WTC11 (cell line): ENCODE measurements around the gene PAQR8. TPM values are rescaled to one million over a fixed set of nuclear protein-coding genes. Genes with fewer than 3 reads are reported as not detected.
"Not testable (repeated sequence)": the region's sequence is repeated elsewhere in the genome, so short reads cannot be mapped to it uniquely, and the experiment has no call there.

ENCODE experiments used
- ATAC-seq: fragments of 200-7000 bp; cut with Tn5 transposase; 2 replicates; pipeline ENCODE4 v1.10.0; 2021; ENCODE audit warnings: mild to moderate bottlenecking, moderate library complexity
- CTCF ChIA-PET: fragments of 300-600 bp; sonication (Branson Sonifier 250); formaldehyde crosslinking; loops from one replicate; lab custom pipeline; 2021; ENCODE audit warnings: antibody characterized with exemption; lab: Charles Lee
- POLR2A ChIA-PET: fragments of 350-600 bp; sonication (Branson Sonifier 250); formaldehyde crosslinking; loops from one replicate; lab custom pipeline; 2021; ENCODE audit warnings: antibody characterized with exemption; lab: Charles Lee
- DNase-seq: peaks from one replicate; pipeline ENCODE4 v3.0.0; 2021; ENCODE audit warnings: low spot score
- H3K27ac Mint-ChIP-seq: 2 replicates; pipeline ENCODE4 v1.8.0; 2021; ENCODE audit warnings: mixed read lengths
- H3K27me3 Mint-ChIP-seq: 2 replicates; pipeline ENCODE4 v1.8.0; 2021; ENCODE audit warnings: low read depth, mild to moderate bottlenecking, moderate library complexity, mixed read lengths
- H3K36me3 Mint-ChIP-seq: 2 replicates; pipeline ENCODE4 v1.8.0; 2021; ENCODE audit warnings: mixed read lengths
- H3K4me1 Mint-ChIP-seq: 2 replicates; pipeline ENCODE4 v1.8.0; 2022; ENCODE audit warnings: mixed read lengths
- H3K4me3 Mint-ChIP-seq: 2 replicates; pipeline ENCODE4 v1.8.0; 2021; ENCODE audit warnings: mild to moderate bottlenecking, moderate library complexity, mixed read lengths
- H3K9me3 Mint-ChIP-seq: 2 replicates; pipeline ENCODE4 v1.8.0; 2021; ENCODE audit warnings: mixed read lengths
- CBFB ChIP-seq: sonication (generic); formaldehyde crosslinking; IDR thresholded peaks from 2 replicates; pipeline ENCODE4 v1.8.1; 2022; ENCODE audit warnings: mild to moderate bottlenecking, low read depth, missing genetic modification reagents
- GABPB1 ChIP-seq: sonication (generic); formaldehyde crosslinking; IDR thresholded peaks from 2 replicates; pipeline ENCODE4 v1.8.1; 2023; ENCODE audit warnings: mild to moderate bottlenecking, missing genetic modification reagents
- GRHL2 ChIP-seq: fragments of 250-450 bp; sonication (Bioruptor Pico); IDR thresholded peaks from 2 replicates; pipeline ENCODE4 v1.8.0; 2022; ENCODE audit warnings: mild to moderate bottlenecking, moderate library complexity; ENCODE audit not compliant: insufficient replicate concordance, severe bottlenecking
- GTF2I ChIP-seq: fragments of 250-450 bp; sonication (Bioruptor Pico); conservative IDR thresholded peaks from 2 replicates; pipeline ENCODE4 v1.4.0; 2021; ENCODE audit warnings: mild to moderate bottlenecking
- NFYB ChIP-seq: sonication (generic); formaldehyde crosslinking; conservative IDR thresholded peaks from 2 replicates; pipeline ENCODE4 v1.8.0; 2022; ENCODE audit warnings: low read depth, missing genetic modification reagents
- NR2C2 ChIP-seq: sonication (generic); formaldehyde crosslinking; IDR thresholded peaks from 2 replicates; pipeline ENCODE4 v1.8.0; 2022; ENCODE audit warnings: mild to moderate bottlenecking, missing genetic modification reagents
- SOX15 ChIP-seq: fragments of 250-450 bp; sonication (Bioruptor Pico); IDR thresholded peaks from 2 replicates; pipeline ENCODE4 v1.9.0; 2021; ENCODE audit warnings: mild to moderate bottlenecking
- ZNF317 ChIP-seq: sonication (generic); formaldehyde crosslinking; IDR thresholded peaks from 2 replicates; pipeline ENCODE4 v1.8.1; 2023; ENCODE audit warnings: low read depth, mild to moderate bottlenecking, moderate library complexity, missing genetic modification reagents, borderline replicate concordance
- ZNF396 ChIP-seq: fragments of 250-450 bp; sonication (Bioruptor Pico); IDR thresholded peaks from 2 replicates; pipeline ENCODE4 v1.8.0; 2021; ENCODE audit warnings: mild to moderate bottlenecking, moderate library complexity, borderline replicate concordance
- total RNA-seq: library from RNA; stranded (reverse); gene quantifications from 3 replicates; pipeline ENCODE4 v1.2.3, GENCODE V29; 2021
- TF ChIP-seq, protein P1 (sequence below): sonication (generic); formaldehyde crosslinking; IDR thresholded peaks from 2 replicates; pipeline ENCODE4 v1.8.0; 2022; ENCODE audit warnings: missing genetic modification reagents
- TF ChIP-seq, protein P2 (sequence below): sonication (generic); formaldehyde crosslinking; IDR thresholded peaks from 2 replicates; pipeline ENCODE4 v1.8.1; 2023; ENCODE audit warnings: mild to moderate bottlenecking, missing genetic modification reagents, borderline replicate concordance
- TF ChIP-seq, protein P3 (sequence below): sonication (generic); formaldehyde crosslinking; IDR thresholded peaks from 2 replicates; pipeline ENCODE4 v1.8.1; 2023; ENCODE audit warnings: mild to moderate bottlenecking, missing genetic modification reagents, moderate library complexity
- TF ChIP-seq, protein P4 (sequence below): sonication (generic); formaldehyde crosslinking; IDR thresholded peaks from 2 replicates; pipeline ENCODE4 v1.8.1; 2022; ENCODE audit warnings: low read depth, mild to moderate bottlenecking, moderate library complexity, missing genetic modification reagents, borderline replicate concordance

The PAQR8 gene
- total RNA-seq, 1 experiment from 2014 or later = 11.1 TPM

DNA sequence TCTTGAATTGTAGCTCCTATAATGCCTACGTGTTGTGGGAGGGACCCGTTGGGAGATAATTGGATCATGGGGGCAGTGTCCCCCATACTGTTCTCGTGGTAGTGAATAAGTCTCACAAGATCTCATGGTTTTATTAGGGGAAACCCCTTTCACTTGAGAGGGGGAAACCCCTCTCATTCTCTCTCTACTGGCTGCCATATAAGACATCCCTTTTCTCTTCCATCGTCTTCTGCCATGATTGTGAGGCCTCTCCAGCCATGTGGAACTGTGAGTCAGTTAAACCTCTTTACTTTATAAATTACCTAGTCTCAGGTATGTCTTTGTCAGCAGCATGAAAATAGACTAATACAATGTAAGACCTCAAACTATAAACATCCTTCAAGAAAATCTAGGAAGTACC lies 23.1 kb downstream of the PAQR8 start:
- H3K9me3 Mint-ChIP-seq = peaks cover 44% of the 10 kb centered on the region
- ATAC-seq (no peak), DNase-seq (no peak)
- H3K36me3 Mint-ChIP-seq = peaks cover 22% of the 10 kb centered on the region
- POLR2A ChIA-PET = no interaction called here
- TF ChIP-seq GABPB1 (CRISPR knock-in tag) = no peak
- no peak for TF ChIP-seq SOX15 (CRISPR knock-in tag)
- no peak for TF ChIP-seq NFYB (CRISPR knock-in tag)
- no peak for TF ChIP-seq ZNF317 (CRISPR knock-in tag)
- TF ChIP-seq ZNF396 = no peak
- TF ChIP-seq GTF2I (CRISPR knock-in tag) = no peak
- TF ChIP-seq, protein P1, sequence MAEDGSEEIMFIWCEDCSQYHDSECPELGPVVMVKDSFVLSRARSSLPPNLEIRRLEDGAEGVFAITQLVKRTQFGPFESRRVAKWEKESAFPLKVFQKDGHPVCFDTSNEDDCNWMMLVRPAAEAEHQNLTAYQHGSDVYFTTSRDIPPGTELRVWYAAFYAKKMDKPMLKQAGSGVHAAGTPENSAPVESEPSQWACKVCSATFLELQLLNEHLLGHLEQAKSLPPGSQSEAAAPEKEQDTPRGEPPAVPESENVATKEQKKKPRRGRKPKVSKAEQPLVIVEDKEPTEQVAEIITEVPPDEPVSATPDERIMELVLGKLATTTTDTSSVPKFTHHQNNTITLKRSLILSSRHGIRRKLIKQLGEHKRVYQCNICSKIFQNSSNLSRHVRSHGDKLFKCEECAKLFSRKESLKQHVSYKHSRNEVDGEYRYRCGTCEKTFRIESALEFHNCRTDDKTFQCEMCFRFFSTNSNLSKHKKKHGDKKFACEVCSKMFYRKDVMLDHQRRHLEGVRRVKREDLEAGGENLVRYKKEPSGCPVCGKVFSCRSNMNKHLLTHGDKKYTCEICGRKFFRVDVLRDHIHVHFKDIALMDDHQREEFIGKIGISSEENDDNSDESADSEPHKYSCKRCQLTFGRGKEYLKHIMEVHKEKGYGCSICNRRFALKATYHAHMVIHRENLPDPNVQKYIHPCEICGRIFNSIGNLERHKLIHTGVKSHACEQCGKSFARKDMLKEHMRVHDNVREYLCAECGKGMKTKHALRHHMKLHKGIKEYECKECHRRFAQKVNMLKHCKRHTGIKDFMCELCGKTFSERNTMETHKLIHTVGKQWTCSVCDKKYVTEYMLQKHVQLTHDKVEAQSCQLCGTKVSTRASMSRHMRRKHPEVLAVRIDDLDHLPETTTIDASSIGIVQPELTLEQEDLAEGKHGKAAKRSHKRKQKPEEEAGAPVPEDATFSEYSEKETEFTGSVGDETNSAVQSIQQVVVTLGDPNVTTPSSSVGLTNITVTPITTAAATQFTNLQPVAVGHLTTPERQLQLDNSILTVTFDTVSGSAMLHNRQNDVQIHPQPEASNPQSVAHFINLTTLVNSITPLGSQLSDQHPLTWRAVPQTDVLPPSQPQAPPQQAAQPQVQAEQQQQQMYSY (CRISPR knock-in tag) = no peak
- TF ChIP-seq CBFB (CRISPR knock-in tag) = no peak
- no peak for TF ChIP-seq GRHL2 (CRISPR knock-in tag)
- CTCF ChIA-PET = no interaction called here
- no peaks in the 10 kb centered on the region for H3K27me3 Mint-ChIP-seq
- no peak overlapping the region for H3K27ac Mint-ChIP-seq
- no peak overlapping the region for H3K4me3 Mint-ChIP-seq
- H3K4me1 Mint-ChIP-seq = no peaks in the 10 kb centered on the region

DNA sequence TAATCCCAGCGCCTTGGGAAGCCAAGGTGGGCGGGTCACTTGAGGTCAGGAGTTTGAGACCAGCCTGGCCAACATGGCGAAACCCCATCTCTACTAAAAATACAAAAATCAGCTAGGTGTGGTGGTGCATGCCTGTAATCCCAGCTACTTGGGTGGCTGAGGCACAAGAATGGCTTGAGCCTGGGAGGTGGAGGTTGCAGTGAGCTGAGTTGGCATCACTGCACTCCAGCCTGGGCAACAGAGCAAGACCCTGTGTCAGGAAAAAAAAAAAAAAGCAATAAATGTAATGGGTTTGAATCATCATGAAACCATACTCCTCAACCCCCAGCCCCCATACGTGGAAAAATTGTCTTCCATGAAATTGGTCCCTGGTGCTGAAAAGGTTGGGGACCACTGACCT lies 26.2 kb downstream of the PAQR8 start:
- POLR2A ChIA-PET = not testable (repeated sequence)

DNA sequence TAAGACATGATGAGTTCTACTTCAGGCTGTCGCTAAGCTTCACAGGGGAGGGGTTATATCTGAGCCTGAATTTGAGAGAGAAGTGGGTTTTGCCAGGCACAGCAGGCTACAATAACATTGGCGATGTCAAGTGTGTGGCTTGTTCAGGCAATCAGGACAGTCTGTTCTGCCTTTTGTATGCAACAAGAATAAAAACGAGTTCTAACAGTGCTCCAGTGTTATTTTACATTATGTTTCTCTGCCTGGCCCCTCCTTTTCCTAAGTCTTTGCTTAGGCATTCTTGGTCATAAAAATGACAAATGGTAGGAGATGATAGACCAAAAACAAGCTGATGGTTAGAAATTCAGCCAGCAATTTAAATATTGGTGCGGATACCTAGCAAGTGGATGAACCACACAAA lies 26.8 kb downstream of the PAQR8 start:
- POLR2A ChIA-PET = no interaction called here
- CTCF ChIA-PET = interaction anchor here (2.0 kb wide), 1 partner anchor 11 kb away, joined by 8 read pairs; no protein-coding TSS in a partner anchor
- TF ChIP-seq NR2C2 = no peak
- TF ChIP-seq, protein P2, sequence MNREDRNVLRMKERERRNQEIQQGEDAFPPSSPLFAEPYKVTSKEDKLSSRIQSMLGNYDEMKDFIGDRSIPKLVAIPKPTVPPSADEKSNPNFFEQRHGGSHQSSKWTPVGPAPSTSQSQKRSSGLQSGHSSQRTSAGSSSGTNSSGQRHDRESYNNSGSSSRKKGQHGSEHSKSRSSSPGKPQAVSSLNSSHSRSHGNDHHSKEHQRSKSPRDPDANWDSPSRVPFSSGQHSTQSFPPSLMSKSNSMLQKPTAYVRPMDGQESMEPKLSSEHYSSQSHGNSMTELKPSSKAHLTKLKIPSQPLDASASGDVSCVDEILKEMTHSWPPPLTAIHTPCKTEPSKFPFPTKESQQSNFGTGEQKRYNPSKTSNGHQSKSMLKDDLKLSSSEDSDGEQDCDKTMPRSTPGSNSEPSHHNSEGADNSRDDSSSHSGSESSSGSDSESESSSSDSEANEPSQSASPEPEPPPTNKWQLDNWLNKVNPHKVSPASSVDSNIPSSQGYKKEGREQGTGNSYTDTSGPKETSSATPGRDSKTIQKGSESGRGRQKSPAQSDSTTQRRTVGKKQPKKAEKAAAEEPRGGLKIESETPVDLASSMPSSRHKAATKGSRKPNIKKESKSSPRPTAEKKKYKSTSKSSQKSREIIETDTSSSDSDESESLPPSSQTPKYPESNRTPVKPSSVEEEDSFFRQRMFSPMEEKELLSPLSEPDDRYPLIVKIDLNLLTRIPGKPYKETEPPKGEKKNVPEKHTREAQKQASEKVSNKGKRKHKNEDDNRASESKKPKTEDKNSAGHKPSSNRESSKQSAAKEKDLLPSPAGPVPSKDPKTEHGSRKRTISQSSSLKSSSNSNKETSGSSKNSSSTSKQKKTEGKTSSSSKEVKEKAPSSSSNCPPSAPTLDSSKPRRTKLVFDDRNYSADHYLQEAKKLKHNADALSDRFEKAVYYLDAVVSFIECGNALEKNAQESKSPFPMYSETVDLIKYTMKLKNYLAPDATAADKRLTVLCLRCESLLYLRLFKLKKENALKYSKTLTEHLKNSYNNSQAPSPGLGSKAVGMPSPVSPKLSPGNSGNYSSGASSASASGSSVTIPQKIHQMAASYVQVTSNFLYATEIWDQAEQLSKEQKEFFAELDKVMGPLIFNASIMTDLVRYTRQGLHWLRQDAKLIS (CRISPR knock-in tag) = no peak
- TF ChIP-seq, protein P3, sequence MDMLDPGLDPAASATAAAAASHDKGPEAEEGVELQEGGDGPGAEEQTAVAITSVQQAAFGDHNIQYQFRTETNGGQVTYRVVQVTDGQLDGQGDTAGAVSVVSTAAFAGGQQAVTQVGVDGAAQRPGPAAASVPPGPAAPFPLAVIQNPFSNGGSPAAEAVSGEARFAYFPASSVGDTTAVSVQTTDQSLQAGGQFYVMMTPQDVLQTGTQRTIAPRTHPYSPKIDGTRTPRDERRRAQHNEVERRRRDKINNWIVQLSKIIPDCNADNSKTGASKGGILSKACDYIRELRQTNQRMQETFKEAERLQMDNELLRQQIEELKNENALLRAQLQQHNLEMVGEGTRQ (CRISPR knock-in tag) = no peak
- TF ChIP-seq, protein P4, sequence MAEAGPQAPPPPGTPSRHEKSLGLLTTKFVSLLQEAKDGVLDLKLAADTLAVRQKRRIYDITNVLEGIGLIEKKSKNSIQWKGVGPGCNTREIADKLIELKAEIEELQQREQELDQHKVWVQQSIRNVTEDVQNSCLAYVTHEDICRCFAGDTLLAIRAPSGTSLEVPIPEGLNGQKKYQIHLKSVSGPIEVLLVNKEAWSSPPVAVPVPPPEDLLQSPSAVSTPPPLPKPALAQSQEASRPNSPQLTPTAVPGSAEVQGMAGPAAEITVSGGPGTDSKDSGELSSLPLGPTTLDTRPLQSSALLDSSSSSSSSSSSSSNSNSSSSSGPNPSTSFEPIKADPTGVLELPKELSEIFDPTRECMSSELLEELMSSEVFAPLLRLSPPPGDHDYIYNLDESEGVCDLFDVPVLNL (CRISPR knock-in tag) = no peak
- TF ChIP-seq GABPB1 (CRISPR knock-in tag) = no peak
- no peaks in the 10 kb centered on the region for H3K4me1 Mint-ChIP-seq
- ATAC-seq (no peak), DNase-seq (no peak)
- peaks cover 20% of the 10 kb centered on the region for H3K36me3 Mint-ChIP-seq
- H3K27me3 Mint-ChIP-seq = no peaks in the 10 kb centered on the region
- no peak overlapping the region for H3K4me3 Mint-ChIP-seq
- H3K27ac Mint-ChIP-seq = no peak overlapping the region
- H3K9me3 Mint-ChIP-seq = peaks cover 36% of the 10 kb centered on the region

More for the DNA sequence above, 26.2 kb downstream of the PAQR8 start:
- H3K27ac Mint-ChIP-seq, H3K4me3 Mint-ChIP-seq, H3K27me3 Mint-ChIP-seq, H3K4me1 Mint-ChIP-seq, DNase-seq, ATAC-seq: not testable (repeated sequence)
- Mint-ChIP-seq H3K9me3 (peaks cover 38% of the 10 kb centered on the region), H3K36me3 (peaks cover 20% of the 10 kb centered on the region)
- CTCF ChIA-PET = interaction anchor here (2.2 kb wide), 1 partner anchor 12 kb away, joined by 5 read pairs; no protein-coding TSS in a partner anchor
